HG02610 (cell line): ENCODE data around the gene CLCN1.

Source experiments
- ATAC-seq: cut with Tn5 transposase; IDR thresholded peaks from one replicate; pipeline ENCODE4 v1.9.1; 2021; ENCODE audit warnings: mild to moderate bottlenecking, moderate library complexity; ENCODE audit not compliant: unreplicated experiment

The CLCN1 gene

GRCh38 chr7:143362131-143363015, 46.5 kb downstream of the CLCN1 start, which contains the start of gene FAM131B:
Gene FAM131B (minus strand): TSS chr7:143362713. CDS start chr7:143362603, 110 bp downstream.
- ATAC-seq: no peak

GRCh38 chr7:143363016-143363937, 47.4 kb downstream of the CLCN1 start:
- ATAC-seq: no peak

- ATAC-seq: no peak
Observed at GRCh38 chr7:143367972-143368371, 52.1 kb downstream of the CLCN1 start.

- ATAC-seq: no peak
Observed at GRCh38 chr7:143368387-143368786, 52.5 kb downstream of the CLCN1 start.

- no peak for ATAC-seq
Observed at GRCh38 chr7:143369678-143370651, 54.1 kb downstream of the CLCN1 start.

GRCh38 chr7:143372070-143372469, 56.2 kb downstream of the CLCN1 start:
- ATAC-seq: no peak

- no peak for ATAC-seq
Observed at GRCh38 chr7:143373255-143373794, 57.4 kb downstream of the CLCN1 start.

GRCh38 chr7:143374561-143374960, 58.6 kb downstream of the CLCN1 start:
- no peak for ATAC-seq

- no peak for ATAC-seq
Observed at GRCh38 chr7:143375298-143376034, 59.6 kb downstream of the CLCN1 start.

GRCh38 chr7:143376396-143376795, 60.5 kb downstream of the CLCN1 start:
- ATAC-seq: no peak

GRCh38 chr7:143379611-143380259, 63.8 kb downstream of the CLCN1 start:
- peak; percentile 2 for ATAC-seq

- peak; percentile 50 for ATAC-seq
Observed at GRCh38 chr7:143380260-143380645, 64.3 kb downstream of the CLCN1 start.

GRCh38 chr7:143380646-143381426, 64.9 kb downstream of the CLCN1 start, which contains the start of gene ZYX:
Gene ZYX (plus strand): TSS chr7:143381345. CDS start chr7:143381572, 227 bp downstream.
- ATAC-seq: peak; percentile 82

GRCh38 chr7:143381427-143382125, 65.7 kb downstream of the CLCN1 start:
- peak; percentile 8 for ATAC-seq

GRCh38 chr7:143382126-143382790, 66.3 kb downstream of the CLCN1 start:
- no peak for ATAC-seq

- no peak for ATAC-seq
Observed at GRCh38 chr7:143382791-143383641, 67.1 kb downstream of the CLCN1 start.
